Hepatic stellate cell (primary cell): ENCODE measurements around the gene ACTRT2.

Experiments used
- DNase-seq: peaks from one replicate; pipeline ENCODE4 v3.0.0; 2011; ENCODE audit warnings: low spot score

ACTRT2 gene

DNA sequence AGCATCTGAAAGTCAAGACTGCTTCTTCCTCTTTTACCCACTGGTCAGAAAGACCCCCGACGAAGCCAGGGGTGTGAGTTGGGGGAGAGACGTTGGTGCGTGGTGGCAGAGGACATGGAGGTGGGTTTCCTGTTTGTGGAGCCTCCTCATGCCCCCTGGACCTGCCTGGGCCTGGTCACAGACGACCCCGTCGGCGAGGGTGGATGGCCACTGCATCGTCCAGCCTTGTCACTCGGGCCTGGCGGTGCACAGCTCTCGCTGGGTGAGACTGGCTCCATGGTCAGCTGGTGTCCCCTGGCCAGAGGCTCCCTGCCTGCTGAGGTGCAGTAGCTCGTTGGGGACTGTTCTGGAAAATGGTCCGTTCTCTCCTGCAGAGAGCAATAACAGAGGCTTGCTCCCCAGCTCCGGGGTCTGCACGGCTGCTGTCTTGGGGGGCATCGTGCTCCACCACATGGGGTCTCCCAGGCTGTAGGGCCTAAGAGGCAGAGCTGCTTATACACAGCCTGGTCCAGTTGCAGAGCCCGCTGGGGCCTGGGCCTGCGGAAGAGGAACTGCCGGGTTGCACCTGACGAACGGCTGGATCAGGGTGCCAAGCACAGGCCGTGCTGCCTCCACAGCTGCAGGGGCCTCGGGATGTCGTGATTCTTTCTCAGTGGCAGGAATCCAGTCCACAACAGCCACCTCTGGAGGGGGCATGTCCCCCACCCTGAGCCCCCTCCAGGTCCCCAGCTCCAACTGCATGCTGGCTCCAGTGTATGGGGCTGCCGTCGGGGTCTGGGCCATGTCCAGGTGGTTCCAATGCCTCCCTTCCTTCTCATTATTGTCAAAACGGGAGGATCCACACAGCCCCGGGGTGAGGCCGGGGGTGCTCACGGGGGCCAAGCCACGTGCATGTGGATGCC, 18.0 kb upstream of the ACTRT2 start:
- DNase-seq, result no peak

DNA sequence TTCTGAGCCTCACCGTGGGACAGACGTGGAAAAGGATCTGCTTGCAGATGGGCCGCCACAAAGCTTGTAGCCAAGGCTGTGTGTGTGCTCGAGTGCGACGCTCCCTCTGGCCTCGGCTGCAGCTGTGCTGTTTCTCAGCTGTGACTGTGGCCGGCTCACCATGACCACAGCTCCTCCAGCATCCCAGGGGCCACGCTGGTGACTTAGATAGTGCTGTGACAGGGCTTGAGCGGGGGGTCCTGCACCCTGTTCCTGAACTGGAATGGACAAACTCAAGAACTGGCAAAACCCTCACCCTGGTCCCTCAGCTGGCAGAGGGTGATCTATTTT, 17.4 kb upstream of the ACTRT2 start:
- DNase-seq, result no peak

GRCh38 chr1:3004285-3005205, 16.7 kb upstream of the ACTRT2 start:
- DNase-seq, result no peak

- no peak for DNase-seq
Measured at GRCh38 chr1:3005771-3006170, 15.5 kb upstream of the ACTRT2 start.

- DNase-seq, result no peak
Measured at GRCh38 chr1:3007298-3008147, 13.7 kb upstream of the ACTRT2 start.

GRCh38 chr1:3009021-3009420, 12.2 kb upstream of the ACTRT2 start:
- no peak for DNase-seq

DNA sequence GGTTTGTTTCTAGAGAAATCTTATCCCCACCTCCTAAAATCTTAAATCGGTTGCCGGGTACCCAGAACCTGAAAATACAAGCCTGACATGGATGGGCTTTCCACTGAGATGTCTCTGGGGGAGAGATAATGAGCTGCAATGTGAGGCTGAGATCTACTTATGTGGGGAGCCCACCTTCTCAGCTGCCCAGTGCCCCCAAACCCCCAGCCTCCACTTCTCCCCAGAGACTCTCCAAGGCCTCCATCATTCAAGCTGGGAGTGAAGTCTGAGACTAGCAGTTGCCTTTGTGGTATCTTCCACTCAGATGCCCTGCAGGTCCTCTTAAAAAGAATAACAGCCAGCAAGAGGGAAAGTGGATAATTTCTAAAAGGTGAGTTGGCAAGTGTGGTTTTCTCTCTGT, 11.7 kb upstream of the ACTRT2 start:
- DNase-seq, result no peak

GRCh38 chr1:3011127-3011526, 10.1 kb upstream of the ACTRT2 start:
- DNase-seq, result no peak

DNA sequence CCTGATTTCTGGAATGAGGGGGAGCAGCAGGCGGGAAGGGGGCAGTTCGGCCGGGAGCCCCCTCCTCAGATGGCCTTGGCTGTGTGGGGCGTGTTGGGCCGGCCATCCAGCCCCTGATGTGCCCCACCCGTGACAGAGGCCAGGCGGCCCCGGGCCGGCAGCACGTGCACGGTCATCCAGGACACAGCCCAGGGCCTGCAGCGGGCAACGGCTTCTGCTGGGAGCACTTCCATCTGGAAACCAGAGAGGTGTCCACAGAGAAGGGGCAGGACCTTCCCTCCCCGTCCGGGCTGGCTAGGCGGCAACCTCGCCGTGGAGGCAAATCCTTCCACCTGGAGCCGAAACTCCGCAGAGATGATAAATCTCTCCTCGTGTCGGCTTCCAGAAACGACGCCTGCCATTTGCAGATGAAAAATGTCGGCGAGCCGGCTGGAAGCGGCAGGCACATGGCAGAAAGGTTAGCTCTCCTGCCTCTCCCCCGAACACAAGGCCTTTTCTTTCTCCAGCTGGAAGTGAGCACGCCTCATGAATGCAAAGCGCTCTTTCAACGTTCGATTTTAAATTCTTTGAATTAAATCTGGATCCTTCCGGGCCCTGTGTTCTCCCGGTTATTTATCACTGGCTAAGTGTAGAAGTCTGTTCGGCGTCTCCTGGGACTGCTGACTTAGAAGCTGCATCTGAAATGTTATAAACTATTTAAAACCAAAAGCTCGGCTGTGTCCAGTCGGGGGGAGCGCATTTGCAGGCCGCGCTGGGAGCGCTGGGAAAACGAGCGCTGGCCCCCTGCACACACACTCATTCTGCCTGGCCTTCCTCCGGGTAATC, 9.4 kb upstream of the ACTRT2 start:
- no peak for DNase-seq

DNA sequence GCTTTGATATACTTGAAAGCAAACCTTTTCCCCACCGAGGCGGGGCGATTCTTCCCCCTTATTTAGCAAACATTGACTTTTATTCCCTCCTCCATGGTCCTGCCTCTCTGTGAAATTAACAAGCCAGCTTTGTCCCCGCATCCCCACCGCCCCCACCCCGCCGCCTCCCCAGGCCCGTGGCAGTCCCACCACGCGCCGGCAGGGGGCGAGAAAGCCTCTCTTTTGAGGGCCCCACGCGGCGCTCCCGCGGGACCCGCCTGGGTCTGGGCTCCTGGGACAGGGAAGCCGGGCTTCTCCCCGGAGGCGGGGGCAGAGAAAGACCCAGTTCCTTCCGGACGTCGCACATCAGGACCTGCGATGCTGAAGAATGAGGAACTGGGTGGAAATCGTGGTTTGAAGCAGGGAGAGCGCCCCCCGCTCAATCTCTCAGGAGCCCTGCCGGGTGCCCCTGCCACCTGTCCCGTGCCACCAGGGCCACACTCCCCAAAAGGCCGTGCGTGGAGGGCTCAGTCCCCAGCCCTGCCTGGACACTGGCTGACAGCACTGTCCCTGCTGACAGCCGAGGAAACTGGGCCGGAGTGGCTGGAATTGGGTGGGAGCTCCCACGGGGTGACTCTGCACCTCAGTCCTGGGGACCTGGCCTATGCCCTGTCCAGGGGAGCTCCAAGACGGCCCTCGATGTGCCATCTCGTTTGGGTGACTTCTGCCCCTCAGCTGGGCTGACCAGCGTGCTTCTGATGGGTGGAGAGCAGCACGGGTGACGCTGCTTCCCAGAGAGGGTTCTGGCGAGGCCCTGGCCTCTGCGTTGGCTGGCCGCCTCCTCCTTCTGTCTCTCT, 8.6 kb upstream of the ACTRT2 start:
- peak; percentile 83 for DNase-seq

GRCh38 chr1:3013371-3014049, 7.8 kb upstream of the ACTRT2 start:
- no peak for DNase-seq

- no peak for DNase-seq
Measured at GRCh38 chr1:3014050-3014440, 7.2 kb upstream of the ACTRT2 start.

DNA sequence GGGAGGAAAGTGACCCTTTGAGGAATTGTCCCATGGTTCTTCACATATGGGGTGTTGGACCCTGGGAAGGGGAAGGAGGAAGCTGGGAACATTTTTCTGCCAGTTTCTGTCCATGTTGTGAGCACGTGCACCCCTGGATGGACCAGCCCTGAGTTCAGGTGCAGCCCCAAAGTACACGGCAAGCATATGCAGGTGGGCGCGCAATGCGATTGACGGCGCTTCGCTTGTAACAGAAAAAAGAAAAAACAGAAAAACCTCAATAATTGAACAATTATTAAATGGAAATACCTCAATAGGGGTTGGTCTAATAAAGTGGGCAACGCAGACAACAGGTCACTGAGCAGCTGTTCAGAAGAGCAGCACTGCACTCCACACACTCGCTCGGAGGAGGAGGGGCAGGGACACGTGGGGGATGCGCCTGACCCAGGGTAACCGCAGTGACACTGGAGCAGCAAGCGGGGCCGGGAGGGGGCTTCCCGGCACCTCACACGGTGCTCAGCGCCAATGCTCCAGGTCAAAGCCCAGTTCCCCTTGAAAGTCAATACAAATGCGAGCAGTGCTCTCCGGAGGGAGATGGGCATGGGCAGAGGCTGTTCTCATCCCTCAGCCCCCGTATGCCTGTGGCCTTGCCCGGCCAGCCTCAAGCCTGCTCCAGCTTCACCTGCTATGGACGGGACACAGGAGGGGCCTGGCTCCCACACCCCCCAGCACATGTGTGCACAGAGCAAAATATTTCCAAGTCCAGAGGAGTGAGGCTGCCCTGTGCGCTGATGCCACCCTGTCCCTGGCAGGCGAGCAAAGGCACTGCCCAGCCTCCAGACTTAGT, 6.6 kb upstream of the ACTRT2 start:
- DNase-seq, result no peak

- DNase-seq, result no peak
Measured at GRCh38 chr1:3015269-3015635, 6.0 kb upstream of the ACTRT2 start.

DNA sequence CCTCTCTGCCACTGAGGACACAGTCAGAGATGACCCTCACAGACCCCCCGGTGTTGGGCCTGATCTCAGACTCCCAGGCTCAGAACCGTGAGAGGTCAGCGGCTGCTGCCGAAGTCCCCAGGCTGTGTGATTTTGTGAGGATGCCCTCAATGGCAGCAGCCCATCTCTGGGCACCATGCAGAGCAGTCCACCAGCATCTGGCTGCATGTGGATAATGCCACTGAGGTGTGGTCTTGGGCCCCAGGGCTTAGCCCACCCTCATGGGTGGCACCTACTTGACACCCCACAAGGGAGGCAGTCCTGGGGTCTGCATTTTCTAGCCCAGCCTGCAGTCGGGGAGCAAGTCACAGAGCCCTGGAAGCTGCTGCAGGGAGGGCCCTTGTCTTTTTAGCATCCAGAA, 5.5 kb upstream of the ACTRT2 start:
- DNase-seq, result no peak

DNA sequence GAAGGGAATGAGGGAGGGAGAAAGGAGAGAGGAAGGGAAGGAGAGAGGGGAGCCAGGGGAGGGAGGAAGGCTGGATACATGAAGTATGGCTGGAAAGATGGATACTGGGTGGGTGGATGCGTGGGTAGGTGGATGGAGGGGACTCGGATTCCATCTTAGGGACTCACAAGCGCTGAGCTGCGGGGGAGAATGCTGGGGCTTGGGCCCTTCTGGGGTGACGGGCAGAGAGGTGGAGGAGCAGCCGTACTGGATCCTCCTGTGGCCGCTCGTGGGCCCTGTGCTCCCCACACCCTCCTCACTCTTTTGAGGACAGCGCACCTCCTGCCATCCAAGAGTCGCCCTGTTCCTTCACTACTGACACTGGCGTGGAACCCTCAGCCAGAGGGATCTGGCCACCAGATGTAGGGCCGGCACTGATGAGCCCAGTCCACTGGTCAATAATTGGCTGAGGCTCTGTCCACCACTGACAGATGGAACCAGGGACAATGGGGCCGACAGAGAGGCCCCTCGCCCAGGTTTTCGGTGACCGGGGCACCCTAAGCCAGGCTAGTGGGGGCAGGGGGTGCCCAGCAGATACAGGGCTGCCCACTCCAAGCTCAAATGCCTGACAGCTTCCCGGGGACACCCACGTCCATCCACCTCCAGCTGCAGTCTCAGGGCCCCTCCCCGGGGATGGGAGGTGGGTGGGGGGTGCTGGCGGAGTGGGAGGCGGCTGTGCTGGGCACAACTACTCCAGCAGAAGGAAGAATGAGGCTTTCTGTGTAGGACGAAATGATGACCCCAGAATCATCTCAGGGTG, 4.4 kb upstream of the ACTRT2 start:
- DNase-seq, result no peak

DNA sequence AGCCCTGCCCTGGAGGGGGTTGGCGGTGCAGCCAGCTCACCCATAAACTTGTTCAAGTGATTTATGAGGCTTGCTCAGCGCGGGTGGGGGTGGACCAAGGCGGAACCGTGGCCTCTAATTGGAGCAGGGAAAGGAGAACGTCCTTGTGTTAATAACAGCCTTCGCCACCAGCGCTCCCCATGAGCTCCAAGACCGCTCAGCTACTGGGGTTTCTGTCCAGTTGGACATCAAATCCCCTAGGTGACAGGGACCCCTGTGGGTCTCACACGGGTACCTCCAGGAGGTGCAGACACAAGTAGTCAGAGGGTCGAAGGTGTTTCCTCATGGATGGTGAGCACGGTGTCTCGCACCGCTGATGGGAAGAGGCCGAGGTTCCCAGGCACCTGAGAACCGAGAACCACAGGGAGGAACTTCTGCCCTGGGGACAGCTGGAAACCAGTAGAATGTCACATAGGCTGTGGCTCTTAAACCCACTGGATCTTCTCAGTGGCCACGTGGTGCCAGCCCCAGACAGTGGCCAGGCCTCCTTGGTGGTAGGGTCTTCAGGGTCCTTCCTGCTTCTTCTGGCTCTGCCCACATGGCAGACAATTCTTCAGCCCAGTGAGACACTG, 3.7 kb upstream of the ACTRT2 start:
- DNase-seq, result no peak

GRCh38 chr1:3018051-3018471, 3.2 kb upstream of the ACTRT2 start:
- no peak for DNase-seq
